Measurements from ENCODE around the gene DDX60.

The DDX60 gene

GRCh38 chr4:168265327-168265726 lies 53.2 kb downstream of the DDX60 start:
- Histone ChIP-seq H2AFZ (ENCODE audit: low read length) (no peak overlapping the region), H3K9me3 (ENCODE audit: low read length) (no peaks in the 10 kb centered on the region), H3K36me3 (ENCODE audit: insufficient read depth, low read length) (no peaks in the 10 kb centered on the region), H3K4me3 (ENCODE audit: low read depth, low read length, poor library complexity, severe bottlenecking) (no peak overlapping the region), H3K27me3 (ENCODE audit: insufficient read depth, low read length) (no peaks in the 10 kb centered on the region), H3K9ac (ENCODE audit: low read length) (no peak overlapping the region), H3K27ac (ENCODE audit: low read depth, low read length, poor library complexity, severe bottlenecking) (no peak overlapping the region), H3K79me2 (ENCODE audit: insufficient read depth, low read length) (no peaks in the 10 kb centered on the region), H3K4me1 (ENCODE audit: insufficient read depth, low read length, severe bottlenecking) (no peaks in the 10 kb centered on the region), H3F3A (ENCODE audit: insufficient read depth, low read length) (no peaks in the 10 kb centered on the region), H3K4me2 (ENCODE audit: low read length) (no peak overlapping the region), H4K20me1 (ENCODE audit: insufficient read depth, low read length) (no peaks in the 10 kb centered on the region), H3K9me2 (ENCODE audit: low read depth, low read length) (no peaks in the 10 kb centered on the region)
- TF ChIP-seq, protein P1, sequence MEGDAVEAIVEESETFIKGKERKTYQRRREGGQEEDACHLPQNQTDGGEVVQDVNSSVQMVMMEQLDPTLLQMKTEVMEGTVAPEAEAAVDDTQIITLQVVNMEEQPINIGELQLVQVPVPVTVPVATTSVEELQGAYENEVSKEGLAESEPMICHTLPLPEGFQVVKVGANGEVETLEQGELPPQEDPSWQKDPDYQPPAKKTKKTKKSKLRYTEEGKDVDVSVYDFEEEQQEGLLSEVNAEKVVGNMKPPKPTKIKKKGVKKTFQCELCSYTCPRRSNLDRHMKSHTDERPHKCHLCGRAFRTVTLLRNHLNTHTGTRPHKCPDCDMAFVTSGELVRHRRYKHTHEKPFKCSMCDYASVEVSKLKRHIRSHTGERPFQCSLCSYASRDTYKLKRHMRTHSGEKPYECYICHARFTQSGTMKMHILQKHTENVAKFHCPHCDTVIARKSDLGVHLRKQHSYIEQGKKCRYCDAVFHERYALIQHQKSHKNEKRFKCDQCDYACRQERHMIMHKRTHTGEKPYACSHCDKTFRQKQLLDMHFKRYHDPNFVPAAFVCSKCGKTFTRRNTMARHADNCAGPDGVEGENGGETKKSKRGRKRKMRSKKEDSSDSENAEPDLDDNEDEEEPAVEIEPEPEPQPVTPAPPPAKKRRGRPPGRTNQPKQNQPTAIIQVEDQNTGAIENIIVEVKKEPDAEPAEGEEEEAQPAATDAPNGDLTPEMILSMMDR (IDR thresholded peaks at IDR 0.05; ENCODE audit: low read length): no peak
- no peak for TF ChIP-seq EZH2 (IDR thresholded peaks at IDR 0.05; ENCODE audit: borderline replicate concordance, low read length)

DNA sequence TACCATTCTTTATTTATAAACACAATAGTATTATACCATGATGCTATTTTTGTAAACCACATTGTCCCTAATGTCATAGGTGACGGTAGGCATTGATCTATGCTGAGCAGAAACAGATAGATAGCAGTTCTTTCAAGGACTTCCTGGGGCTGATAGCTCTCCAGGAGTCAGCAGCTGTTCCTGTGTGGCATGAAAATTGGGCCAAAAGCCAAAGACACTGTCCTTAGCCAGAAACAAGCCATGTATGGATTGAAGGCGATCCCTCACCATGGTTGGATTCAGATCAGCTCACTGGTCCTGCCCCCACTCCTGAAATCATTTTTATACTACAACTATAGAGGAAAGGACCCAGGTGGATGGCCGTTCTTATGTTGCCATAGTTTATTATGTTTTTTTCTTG lies 53.6 kb downstream of the DDX60 start:
- Histone ChIP-seq H3K27ac (ENCODE audit: low read depth, low read length, poor library complexity, severe bottlenecking) (no peak overlapping the region), H4K20me1 (ENCODE audit: insufficient read depth, low read length) (no peaks in the 10 kb centered on the region), H3K4me1 (ENCODE audit: insufficient read depth, low read length, severe bottlenecking) (no peaks in the 10 kb centered on the region), H3K4me2 (ENCODE audit: low read length) (no peak overlapping the region), H3F3A (ENCODE audit: insufficient read depth, low read length) (no peaks in the 10 kb centered on the region), H2AFZ (ENCODE audit: low read length) (no peak overlapping the region), H3K79me2 (ENCODE audit: insufficient read depth, low read length) (no peaks in the 10 kb centered on the region), H3K9ac (ENCODE audit: low read length) (no peak overlapping the region), H3K36me3 (ENCODE audit: insufficient read depth, low read length) (no peaks in the 10 kb centered on the region), H3K9me2 (ENCODE audit: low read depth, low read length) (no peaks in the 10 kb centered on the region), H3K27me3 (ENCODE audit: insufficient read depth, low read length) (no peaks in the 10 kb centered on the region), H3K4me3 (ENCODE audit: low read depth, low read length, poor library complexity, severe bottlenecking) (no peak overlapping the region), H3K9me3 (ENCODE audit: low read length) (no peaks in the 10 kb centered on the region)
- TF ChIP-seq, protein P1 (IDR thresholded peaks at IDR 0.05; ENCODE audit: low read length): no peak
- TF ChIP-seq EZH2 (IDR thresholded peaks at IDR 0.05; ENCODE audit: borderline replicate concordance, low read length): no peak

GRCh38 chr4:168263039-168263438 lies 55.5 kb downstream of the DDX60 start:
- Histone ChIP-seq H3K36me3 (ENCODE audit: insufficient read depth, low read length) (no peaks in the 10 kb centered on the region), H3K4me2 (ENCODE audit: low read length) (no peak overlapping the region), H3K4me3 (ENCODE audit: low read depth, low read length, poor library complexity, severe bottlenecking) (no peak overlapping the region), H3K79me2 (ENCODE audit: insufficient read depth, low read length) (no peaks in the 10 kb centered on the region), H3K9me3 (ENCODE audit: low read length) (no peaks in the 10 kb centered on the region), H3K9ac (ENCODE audit: low read length) (no peak overlapping the region), H3K27ac (ENCODE audit: low read depth, low read length, poor library complexity, severe bottlenecking) (no peak overlapping the region), H4K20me1 (ENCODE audit: insufficient read depth, low read length) (no peaks in the 10 kb centered on the region), H3K27me3 (ENCODE audit: insufficient read depth, low read length) (no peaks in the 10 kb centered on the region), H3F3A (ENCODE audit: insufficient read depth, low read length) (no peaks in the 10 kb centered on the region), H2AFZ (ENCODE audit: low read length) (no peak overlapping the region), H3K9me2 (ENCODE audit: low read depth, low read length) (no peaks in the 10 kb centered on the region), H3K4me1 (ENCODE audit: insufficient read depth, low read length, severe bottlenecking) (no peaks in the 10 kb centered on the region)
- TF ChIP-seq, protein P1 (IDR thresholded peaks at IDR 0.05; ENCODE audit: low read length): no peak
- no peak for TF ChIP-seq EZH2 (IDR thresholded peaks at IDR 0.05; ENCODE audit: borderline replicate concordance, low read length)

Measured in OCI-LY1 (cell line).